GM18519 (cell line): ENCODE data around the gene MUC2.

Experiments used
- ATAC-seq: cut with Tn5 transposase; IDR thresholded peaks from one replicate; pipeline ENCODE4 v1.9.1; 2021; ENCODE audit warnings: mild to moderate bottlenecking, moderate library complexity; ENCODE audit not compliant: unreplicated experiment, low FRiP score

Gene MUC2

DNA sequence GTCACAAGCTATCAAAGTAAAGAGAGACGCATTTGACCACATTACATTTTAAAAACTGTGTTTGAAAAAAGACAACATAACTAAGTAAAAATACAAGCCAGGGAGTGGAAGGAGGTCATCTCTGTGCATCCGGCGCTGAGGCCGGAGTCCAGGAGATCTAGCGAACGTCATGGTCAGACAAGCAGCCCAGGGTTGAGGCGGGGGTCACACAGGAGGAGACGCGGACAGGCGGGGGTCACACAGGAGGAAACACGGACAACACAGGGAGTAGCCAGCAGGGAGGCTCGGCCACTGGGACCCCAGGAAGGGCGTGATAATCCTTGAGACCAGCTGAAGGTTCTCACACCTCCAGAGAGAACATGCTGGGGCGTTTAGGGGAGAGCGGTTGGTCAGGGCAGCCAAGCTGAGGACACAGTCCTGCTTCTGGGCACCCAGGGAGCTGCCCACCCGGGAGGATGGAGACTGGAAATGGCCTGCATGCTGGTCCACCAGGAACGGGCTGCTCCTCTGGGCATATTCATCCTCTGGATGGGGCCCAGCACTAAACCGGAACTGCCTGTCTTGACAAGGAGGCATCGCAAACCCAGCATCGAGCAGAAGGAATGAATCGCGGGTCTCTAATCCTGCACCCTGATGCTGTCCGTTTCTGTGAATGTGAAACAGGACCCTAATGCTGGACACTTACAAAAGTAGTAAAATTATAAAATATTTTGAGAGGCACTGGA lies 42.2 kb downstream of the MUC2 start:
- ATAC-seq = no peak

DNA sequence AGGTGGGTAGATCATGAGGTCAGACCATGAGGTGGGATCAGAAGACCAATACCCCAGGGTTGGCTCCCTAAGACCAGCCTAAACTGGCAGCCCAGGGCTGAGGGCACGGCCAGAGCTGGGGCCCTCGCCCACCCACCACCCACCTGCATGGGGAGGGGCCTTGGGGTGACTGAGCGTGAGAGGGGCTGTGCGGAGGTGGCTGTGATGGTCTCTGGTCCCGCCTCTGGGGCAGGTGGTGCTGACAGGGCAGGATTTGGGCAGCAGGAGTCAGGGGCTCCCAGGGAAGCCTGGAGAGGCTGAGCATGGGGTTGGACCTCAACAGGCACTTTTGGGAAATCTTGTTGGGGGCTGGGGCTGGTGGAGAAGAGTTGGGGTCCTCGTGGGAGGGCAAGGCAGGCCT lies 43.3 kb downstream of the MUC2 start:
- no peak for ATAC-seq

DNA sequence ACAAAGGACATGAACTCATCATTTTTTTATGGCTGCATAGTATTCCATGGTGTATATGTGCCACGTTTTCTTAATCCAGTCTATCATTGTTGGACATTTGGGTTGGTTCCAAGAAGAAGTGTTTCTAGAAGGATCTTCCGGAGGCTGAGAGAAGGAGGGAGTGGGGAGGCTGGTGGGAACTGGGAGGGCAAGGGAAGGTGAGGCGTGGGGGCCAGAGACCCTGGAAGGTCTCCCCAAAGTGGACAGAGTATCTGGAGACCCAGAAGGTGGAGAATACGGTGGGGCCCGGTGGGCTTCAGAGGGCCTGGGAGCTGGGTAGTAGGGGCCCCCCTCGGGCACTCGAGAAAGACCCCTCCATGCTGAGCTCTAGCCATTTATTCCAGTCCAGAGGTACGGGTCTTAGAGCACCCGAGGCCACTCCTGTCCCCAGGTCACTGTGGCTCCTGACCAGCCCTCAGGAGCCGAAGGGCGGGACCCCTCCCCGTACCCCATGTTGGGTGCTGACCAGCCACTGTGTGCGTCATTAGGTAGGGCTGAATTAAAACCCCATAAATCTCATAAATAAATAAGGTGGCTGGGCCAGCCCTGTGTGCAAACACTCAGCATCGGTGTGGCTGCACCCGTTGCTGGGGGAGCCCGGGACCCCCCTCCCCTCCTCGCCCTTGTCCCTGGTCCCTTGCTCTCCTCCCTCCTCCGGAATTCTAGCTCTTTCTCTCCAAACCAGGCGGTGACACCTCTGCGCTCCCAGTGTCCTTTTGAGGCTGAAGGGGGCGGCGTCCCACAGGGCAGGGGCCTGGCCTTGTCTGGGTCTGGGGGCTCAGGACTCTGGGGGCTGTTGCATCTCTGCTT lies 44.3 kb downstream of the MUC2 start:
- no peak for ATAC-seq

DNA sequence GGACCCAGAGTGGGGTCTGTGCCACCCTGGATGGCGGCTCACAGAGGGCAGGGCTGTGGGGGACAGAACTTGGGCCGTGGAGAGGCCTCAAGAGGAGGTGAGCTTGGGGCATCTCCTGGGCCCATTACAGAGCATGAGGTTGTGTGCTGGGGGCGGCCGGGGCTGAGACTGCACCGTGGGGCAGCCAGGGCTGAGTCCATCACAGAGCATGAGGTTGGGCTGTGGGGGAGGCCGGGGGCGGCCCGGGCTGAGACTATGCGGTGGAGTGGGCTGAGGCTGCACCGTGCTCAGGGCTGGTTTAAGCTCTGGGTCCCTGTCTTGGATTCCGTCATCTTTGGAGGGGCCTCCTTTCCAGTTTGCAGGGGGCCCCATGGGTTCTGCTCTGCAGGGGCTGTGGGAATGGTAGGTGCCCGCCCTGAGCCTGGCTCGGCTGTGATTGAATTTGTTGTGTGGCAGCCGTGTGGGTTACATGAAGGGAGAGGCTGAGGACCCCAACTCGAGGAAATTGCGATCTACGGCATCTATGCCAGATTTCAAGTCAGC lies 45.0 kb downstream of the MUC2 start:
- no peak for ATAC-seq

DNA sequence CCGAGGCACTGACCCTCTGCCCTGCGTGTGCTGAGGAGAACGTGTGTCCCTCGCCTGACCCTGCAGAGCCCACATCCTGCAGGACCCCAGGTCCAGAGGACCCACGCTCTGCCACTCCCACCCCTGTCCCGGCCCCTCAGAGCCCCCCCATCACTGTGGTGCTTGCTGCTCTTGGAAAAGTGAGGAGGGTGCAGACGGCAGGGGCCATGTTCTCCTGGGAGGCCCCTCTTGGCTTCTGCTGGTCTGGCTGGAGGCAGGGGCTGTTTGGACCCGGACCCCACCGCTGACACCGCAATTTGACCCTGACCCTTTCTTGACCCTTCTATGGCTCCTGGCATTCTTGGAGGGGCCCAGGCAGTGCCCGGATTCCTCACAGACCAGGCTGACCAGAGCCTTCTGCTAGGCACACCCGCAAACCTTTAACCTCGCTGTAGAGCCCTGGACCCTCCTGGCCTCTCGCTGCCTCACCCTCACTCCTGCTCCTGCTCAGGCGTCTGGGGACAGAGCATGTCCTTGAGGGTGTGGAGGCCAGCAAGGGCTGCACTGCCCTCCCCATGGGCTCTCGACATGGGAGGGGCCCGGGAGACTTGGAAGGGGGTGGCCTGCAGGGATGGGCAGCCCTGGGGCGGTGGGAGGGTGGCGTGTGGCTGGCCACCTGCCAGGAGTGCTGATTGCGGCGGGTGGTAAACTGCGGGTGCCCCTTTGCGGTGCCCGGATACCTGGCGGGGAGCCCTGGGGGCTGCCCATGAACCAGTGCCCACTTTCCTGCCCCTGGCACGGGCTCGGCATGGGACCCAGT lies 46.1 kb downstream of the MUC2 start:
- ATAC-seq = no peak

DNA sequence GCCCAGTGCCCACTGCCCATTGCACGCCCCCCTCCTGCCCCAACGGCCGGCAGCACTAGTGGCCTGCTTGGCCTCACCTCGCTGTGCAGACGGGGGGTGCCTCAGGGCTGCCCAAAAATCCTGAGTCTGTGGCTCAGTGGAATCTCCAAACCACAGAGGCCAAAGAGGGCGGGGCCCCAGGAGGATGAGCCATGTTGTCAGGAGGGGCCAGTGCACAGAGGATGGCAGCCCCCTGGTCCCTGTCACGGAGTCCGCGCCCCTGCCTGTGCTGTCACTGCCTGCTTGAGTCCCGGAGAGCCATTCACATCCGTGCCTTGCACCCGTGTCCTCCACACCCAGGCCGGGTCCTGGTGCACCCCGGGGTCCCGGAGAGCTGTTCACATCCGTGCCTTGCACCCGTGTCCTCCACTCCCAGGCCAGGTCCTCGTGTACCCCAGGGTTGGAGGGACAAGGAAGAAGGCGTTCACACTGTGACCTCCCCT lies 46.7 kb downstream of the MUC2 start:
- ATAC-seq = no peak

DNA sequence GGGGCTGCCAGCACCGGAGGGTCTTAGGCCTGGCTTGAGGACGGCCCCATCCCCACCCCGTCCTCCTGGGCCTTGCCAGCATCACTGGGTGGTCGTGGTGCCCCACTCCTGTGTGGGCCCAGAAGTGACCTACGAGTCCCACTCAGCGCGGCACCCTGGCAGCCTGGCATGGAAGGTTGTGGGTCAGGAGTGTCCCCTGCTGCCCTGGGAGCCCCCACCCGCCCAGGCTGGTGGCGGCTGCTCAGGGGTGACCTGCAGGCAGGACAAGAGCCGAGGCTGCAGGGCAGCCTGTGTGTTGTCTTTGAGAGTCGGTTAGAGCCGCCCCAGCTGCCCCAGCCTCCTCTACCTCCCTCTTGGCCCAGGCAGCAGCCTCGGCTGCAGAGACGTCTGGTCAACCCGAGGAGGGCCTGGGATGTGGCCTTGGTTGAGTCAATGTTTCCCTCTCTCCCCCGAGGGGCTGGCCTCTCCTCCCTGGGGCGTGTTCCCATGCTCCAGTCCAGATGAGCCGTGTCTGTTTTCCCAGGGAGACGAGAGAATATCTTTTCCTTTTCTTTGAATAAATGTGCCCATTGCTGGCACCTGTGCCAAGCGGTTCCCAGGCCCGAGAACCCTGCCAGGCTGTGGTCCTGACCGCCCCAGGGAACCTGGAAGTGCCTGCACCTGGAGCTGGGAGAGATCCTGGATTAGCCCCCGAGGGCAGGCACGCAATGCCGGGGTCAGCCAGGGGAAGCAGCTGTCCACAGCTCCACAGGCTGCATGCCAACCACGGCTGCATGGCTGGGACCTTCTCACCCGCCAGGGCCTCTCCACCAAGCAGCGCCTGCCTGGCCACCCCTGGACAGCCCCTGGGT lies 47.4 kb downstream of the MUC2 start:
- ATAC-seq = no peak

DNA sequence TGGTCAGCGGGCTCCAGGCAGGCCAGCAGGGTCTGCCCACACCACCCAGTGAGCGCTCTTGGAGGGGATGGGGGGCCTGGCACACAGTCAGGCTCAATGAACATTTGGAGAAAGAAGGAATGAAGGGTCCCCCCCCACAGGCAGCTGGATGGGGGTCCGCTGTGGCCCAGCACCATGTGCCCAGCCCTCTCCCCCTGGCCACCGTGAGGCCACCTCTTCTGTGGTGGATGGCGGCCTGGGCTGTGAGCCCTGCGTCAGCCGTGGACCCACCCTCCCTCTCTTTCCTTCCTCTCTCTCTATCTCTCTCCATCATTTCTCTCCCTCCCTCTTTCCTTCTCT lies 48.0 kb downstream of the MUC2 start:
- ATAC-seq = no peak

DNA sequence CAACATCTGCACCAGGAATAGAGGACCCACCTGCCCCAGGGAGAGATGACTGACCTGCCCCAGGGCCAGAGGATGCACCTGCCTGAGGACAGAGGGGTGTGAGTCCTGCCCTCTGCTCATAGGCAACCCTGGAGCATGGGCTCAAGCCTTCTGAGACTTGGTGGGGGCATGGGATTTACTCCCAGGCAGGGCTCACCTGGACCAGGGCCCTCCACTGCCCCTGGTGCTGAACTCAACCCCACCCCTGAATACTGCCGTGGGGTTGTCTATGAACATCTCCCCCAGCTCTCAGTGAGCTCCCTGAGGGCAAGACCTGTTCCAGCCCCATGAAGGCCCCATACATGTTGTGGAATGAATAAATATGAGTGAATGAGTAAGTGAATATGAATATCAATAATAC lies 49.3 kb downstream of the MUC2 start:
- no peak for ATAC-seq
